ENCODE data around the gene ABT1.
"Not testable (repeated sequence)": the region's sequence is repeated elsewhere in the genome, so short reads cannot be mapped to it uniquely, and the experiment has no call there.

ABT1 gene

DNA sequence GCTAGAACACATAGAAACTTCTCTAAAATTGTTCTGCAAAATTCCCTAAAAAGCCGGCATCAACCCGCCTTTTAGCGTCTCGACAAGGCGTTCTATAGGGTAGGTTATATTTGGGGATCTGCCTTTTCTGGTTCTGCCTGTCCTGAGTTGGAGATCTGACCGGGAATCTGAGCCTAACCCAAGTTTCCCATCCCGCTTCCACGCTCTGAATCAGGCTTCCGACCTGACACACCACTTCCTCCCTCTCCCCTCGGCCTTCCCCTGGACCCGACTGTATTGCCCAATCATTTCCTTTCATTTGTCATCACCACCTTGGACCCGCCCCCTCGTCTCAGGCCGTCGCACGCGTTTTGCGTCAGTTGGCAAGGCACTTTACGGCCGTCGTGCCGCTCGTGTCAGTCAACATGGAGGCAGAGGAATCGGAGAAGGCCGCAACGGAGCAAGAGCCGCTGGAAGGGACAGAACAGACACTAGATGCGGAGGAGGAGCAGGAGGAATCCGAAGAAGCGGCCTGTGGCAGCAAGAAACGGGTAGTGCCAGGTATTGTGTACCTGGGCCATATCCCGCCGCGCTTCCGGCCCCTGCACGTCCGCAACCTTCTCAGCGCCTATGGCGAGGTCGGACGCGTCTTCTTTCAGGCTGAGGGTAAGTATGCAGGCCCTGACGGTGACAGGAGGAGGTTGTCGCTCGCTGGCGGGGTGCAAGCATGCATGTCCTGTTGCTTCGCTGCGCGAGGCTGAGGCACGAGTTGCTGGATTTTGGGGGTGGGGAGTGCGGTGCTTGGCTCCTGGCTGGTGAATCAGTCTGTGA lies at the start of gene ABT1:
TSS of gene ABT1 (plus strand) at position 375 of the 810 bp plus-strand sequence. CDS start at position 405, 30 bp downstream.
- DNase-seq (ENCODE audit: low spot score), result peak; percentile 95

- DNase-seq (ENCODE audit: low spot score), result not testable (repeated sequence)
Observed at GRCh38 chr6:26547363-26547762, 49.4 kb upstream of the ABT1 start.

GRCh38 chr6:26550250-26550993 lies 46.3 kb upstream of the ABT1 start:
- DNase-seq (ENCODE audit: low spot score), result no peak

GRCh38 chr6:26552205-26552604 lies 44.5 kb upstream of the ABT1 start:
- no peak for DNase-seq (ENCODE audit: low spot score)

GRCh38 chr6:26552640-26553188 lies 44.0 kb upstream of the ABT1 start:
- DNase-seq (ENCODE audit: low spot score), result no peak

GRCh38 chr6:26553264-26553634 lies 43.5 kb upstream of the ABT1 start:
- peak; percentile 80 for DNase-seq (ENCODE audit: low spot score)

DNA sequence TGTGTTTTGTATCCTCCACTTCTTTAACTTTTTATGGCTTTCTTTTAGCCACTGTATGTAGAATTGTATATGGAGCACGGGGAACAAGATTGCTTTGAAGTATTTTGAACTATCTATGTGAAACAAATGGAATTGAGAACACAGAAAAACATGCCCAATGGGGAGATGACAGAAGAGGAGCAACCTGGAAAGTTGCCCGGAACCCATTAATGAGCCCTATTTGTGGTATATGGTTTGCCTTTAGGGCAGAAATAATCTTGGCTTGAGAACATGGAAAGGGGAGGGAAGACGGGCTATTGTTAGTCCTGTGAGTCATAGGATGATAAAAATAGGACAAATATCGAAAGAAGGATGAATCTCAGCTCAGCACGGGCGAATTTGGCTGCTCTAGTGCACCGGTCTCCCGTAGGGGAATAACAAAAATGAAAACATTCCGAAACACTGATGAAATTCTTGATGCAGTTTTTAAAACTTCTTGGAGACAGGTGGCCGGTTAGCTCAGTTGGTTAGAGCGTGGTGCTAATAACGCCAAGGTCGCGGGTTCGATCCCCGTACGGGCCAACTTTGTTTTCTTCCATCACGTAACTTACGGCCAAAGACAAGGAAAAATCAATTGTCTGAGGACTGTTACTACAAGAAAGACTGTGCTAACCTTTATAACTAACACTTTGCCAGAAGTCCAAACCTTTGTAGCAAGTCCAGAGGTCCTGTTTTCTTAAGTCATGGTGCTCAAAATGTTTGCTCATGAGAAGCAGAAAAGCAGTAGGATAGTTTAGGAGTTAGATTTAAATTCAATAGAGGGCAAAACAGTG lies 42.9 kb upstream of the ABT1 start:
- peak; percentile 79 for DNase-seq (ENCODE audit: low spot score)

- no peak for DNase-seq (ENCODE audit: low spot score)
Observed at GRCh38 chr6:26554447-26554696, 42.4 kb upstream of the ABT1 start.

- peak; percentile 57 for DNase-seq (ENCODE audit: low spot score)
Observed at GRCh38 chr6:26554697-26555504, 41.9 kb upstream of the ABT1 start.

DNA sequence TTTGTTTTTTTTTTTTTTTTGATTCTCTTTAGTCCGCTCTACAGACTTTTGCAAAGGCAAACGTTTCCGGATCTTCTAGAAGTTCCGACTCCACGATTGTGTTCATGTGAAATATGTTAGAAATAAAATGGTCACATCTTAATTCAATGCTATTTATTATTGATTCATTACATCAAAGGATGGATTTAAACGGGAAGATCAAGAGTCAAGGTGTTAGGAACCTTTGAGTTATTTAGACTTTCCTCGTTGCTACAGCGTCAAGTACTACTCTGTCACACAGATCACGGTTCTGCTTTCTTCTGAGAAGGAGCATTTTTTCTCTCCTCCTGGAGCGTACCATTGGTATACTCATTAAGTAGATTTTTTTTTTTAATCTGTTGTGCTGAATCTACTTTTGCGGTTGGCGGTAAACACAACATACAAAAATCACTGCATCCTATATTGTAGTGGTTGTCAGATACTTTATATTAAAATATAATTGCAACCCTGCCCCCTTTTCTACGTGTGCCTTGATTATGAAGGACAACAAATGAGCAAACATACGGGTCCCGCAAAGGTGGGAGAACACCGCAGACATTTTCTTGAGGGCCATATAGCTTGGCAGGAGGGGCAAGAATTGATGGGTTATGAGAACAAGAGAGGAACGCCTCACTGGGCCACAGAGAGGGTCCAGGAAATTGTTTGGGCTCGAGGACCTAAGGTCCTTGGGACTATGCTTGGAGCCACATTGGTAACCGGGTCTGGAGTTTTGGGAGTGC lies 41.1 kb upstream of the ABT1 start:
- no peak for DNase-seq (ENCODE audit: low spot score)

DNA sequence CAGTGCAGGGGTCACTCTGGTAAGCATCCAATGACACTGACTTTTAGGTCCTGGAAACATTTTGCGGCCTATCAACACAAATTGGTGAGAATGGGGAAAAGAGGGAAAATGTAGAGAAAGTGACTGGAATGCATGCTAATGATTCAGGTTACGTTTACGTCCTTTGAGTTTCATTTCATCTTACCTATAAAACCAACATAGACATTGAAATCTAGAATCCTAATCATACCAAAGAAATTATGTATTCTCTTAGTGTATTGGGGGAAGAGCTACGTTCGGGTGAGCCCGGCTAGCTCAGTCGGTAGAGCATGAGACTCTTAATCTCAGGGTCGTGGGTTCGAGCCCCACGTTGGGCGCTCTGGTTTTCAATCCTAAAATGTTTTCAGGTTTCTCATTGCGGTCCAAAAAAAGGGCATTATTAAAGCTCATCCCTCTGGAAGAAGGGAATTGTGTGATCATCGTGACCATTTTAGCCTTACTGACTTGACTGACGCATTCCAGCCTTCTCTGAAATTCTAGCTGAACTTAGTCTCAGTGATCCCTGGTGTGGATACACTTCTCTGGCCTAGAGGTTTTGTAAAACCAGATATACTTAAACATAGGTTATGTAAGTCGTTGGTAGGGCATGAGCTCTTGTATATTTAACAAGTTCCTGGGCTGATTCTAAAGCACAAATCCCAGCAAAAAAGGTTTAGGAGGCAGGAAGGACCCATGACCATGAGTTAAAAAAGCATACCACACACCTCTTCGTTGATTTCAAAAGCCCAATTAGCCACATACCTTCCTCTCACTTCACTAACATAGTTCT lies 40.3 kb upstream of the ABT1 start:
- no peak for DNase-seq (ENCODE audit: low spot score)

DNA sequence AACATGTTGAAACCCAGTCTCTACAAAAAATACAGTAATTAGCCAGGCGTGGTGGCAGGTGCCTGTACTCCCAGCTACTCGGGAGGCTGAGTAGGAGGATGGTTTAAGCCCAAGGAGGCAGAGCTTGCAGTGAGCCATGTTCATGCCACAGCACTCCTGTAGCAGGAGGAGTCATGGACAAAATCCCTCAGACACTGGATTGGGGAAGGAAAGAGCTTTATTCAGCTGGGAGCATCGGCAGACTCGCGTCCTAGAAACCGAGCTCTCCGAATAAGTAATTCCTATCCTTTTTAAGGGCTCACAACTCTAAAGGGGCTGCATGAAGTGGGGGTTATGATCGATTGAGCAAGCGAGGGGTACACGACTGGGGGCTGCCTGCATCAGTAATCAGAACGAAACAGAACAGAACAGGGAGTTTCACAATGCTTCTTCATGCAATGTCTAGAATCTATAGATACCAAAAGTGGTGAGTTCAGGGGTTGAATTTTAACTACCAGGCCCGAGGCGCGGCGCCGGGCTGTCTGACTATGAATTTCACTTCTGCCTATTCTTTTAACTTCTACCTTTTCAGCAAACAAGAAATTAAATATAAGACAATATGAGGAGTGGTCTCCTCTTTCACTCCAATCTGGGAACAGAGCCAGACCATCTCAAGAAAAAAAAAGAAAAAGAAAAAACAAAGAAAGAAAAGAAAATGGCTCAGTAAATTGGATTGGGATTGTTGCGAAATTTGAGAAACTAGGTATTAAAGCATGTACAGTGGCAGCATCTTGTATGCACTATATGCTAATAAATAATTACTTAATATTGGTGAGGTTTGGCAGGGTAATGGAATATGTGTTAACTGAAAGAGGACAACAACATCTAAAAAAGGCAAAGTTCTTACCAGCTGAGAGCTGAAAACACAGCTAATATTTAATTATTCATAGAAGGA lies 35.0 kb upstream of the ABT1 start:
- DNase-seq (ENCODE audit: low spot score), result no peak

DNA sequence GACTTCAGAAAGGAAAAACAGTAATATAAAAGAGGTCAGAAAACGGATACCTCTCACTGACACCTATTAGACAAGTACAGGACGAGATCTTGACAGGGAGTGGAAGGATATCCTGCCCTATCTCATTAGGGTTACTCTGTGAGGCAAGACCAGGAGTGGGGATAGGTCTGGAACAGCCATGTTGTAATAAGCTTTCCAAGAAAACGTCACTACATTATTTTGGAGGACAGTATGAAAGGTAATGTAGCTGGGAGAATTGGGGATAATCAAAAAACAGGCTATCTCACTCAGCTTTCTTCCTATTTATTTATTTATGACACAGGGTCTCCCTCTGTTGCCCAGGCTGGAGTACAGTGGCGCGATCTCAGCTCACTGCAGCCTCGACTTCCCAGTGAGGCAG lies 33.3 kb upstream of the ABT1 start:
- DNase-seq (ENCODE audit: low spot score), result no peak

GRCh38 chr6:26568601-26569432 lies 27.9 kb upstream of the ABT1 start:
- DNase-seq (ENCODE audit: low spot score), result peak; percentile 96

- DNase-seq (ENCODE audit: low spot score), result no peak
Observed at GRCh38 chr6:26569433-26569764, 27.4 kb upstream of the ABT1 start.

DNA sequence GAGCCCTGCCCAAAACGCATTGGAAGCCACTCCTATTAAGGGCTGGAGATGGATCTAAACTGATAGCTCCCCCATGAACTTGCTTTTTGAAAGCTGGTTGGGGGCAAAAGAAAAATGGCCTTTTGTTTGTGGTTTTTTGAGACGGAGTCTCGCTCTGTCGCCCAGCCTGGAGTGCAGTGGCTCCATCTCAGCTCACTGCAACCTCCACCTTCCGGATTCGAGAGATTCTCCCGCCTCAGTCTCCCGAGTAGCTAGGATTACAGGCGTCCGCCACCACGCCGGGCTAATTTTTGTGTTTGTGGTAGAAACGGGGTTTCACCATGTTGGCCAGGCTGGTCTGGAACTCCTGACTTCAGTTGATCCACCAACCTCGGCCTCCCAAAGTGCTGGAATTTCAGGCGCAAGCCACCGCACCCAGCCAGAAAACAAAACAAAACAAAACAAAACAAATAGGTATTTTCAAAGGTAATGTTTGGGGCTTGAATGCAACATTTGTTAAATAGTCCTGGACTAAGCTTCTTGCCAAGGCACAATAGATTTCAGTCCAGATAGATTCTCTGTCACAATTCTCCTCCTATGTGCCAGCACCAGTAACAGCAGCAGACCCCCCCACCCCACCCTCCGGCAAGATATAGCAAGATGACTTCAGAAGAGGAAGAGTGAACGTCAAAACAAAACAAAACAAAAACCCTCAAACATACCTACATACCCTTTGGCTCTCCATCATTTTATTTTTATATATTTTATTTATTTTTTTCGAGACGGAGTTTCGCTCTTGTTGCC lies 26.5 kb upstream of the ABT1 start:
- no peak for DNase-seq (ENCODE audit: low spot score)

GRCh38 chr6:26571592-26572296 lies 25.0 kb upstream of the ABT1 start:
- peak; percentile 46 for DNase-seq (ENCODE audit: low spot score)

Data from CD4-positive, alpha-beta T cell treated with Interleukin-6 at 100 ng/mL for 8 hours (primary cell).